ENCODE measurements around the gene KRT24.

DNA sequence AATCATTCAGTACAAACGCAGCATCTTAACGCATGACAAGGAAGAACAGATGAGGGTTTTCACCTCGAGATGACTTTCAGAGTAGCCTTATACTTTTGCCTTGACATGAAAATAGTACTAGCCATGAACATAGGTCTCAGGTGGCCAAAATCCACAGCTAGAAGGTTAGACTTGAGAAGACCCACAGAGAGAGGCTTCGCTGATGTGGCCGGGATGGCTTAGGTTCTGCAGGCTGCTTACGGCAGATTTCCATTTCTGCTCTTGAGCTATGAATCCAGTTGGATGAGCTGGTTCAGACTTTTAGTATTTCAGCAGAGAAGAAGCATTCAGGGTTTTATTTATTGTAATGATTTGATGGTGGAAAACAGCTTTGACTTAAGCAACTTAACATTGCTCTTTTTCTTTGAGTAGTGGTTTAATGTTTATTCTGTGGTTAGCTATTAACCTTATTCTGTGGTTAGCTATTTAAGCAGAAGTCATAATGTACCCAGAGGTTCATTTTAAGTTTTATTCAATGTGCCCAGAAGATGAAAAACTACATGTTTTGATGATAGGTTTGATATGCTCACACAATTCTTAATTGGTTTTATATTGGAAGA, 7.6 kb downstream of the KRT24 start:
- TF ChIP-seq POLR2A (IDR thresholded peaks at IDR 0.05) (no peak), EP300 (IDR thresholded peaks at IDR 0.05; ENCODE audit: low read depth) (no peak)

Measured in transverse colon (tissue), 1 donor.